ENCODE data around the gene SIX1. TPM values are rescaled to one million over a fixed set of nuclear protein-coding genes. Genes with fewer than 3 reads are reported as not detected.

Gene SIX1
- total RNA-seq, result not detected

DNA sequence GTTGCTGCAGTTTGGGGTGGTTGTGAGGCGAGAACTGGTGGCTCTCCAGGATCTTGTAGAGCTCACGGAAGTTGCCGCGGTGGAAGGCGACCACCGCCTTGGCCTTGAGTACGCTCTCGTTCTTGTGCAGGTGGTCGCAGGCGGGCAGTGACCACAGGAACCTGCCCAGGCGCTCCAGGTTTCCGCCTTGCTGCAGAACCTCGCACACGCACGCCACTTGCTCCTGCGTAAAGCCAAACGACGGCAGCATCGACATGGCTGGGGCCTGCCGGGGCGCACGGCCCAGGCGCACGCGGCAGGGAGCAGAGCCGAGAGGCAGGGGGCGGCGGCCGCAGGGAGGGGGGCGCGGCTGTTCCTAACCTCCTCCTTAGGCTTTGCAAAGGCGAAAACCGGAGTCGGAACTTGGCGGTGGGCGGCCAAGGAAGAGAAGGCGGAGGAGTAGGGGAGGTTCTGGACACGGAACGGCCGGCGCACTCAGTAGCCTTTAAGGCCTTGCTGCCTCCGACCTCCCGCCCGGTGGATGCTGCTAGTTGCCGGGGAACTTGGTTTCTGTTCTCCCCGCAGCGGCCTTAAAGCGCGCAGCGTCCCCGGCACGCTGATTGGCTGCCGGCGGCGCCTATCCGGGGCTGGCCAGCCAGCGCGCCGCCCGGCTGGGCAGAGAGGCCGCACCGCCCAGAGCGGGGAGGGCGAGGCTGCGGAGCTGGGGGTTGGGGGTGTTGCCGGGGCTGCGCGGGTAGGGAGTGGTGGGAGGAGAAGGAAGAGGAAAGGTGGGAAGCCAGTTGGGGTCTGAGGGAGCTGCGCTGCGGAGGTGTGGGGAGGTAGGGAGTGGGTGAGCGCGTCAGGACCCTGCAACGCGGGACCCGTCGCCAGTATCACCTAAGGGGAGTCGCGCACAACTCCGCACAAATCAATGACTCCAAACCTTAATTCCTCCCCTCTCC is at the start of gene SIX1:
Gene SIX1 (minus strand): TSS at position 544 of the 941 bp plus-strand sequence. CDS start 288 bp downstream, at position 256.
- no peak for DNase-seq (ENCODE audit: low spot score)

DNA sequence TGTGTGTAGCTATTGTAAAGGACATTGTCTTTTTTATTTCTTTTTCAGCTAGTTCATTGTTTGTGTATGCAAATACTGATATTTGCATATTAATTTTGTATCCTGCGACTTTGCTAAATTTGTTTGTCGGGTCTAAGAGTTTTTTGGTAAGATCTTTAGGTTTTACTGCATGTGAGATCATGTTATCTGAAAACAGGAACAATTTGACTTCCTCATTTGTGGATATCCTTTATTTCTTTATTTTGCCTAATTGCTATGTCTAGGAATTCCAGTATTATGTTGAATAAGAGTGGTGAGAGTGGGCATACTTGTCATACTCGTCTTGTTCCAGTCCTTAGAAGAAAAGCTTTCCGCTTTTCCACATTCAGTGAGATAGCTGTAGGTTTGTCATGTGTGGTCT is 46.0 kb upstream of the SIX1 start:
- DNase-seq (ENCODE audit: low spot score), result no peak

DNA sequence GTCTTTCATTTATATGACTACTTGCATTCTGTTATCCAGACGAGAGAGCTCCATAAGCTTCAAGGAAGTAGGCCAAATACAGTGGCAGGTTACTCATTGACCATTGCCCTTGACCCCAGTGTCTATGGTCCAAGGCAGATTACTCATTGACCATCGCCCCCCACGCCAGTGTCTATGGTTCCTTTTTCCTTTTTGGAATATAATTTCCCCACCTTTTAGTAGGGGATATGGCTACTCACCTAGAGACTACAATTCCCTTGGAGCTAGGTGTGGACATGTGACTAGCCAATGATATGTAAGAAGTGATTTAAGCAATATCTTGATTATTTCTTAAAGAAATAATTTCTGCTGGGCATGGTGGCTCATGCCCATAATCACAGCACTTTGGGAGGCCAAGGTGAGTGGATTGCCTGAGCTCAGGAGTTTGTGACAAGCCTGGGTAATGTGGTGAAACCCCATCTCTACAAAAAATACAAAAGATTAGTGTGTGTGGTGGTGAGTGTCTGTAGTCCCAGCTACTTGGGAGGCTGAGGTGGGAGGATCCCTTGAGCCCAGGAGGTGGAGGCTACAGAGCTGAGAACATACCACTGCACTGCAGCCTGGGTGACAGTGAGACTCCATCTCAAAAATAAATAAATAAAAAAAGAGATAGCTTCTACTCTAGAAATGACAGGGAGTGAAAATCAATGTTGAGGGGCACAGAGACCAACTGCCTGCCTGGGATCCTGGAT is 42.3 kb upstream of the SIX1 start:
- no peak for DNase-seq (ENCODE audit: low spot score)

DNA sequence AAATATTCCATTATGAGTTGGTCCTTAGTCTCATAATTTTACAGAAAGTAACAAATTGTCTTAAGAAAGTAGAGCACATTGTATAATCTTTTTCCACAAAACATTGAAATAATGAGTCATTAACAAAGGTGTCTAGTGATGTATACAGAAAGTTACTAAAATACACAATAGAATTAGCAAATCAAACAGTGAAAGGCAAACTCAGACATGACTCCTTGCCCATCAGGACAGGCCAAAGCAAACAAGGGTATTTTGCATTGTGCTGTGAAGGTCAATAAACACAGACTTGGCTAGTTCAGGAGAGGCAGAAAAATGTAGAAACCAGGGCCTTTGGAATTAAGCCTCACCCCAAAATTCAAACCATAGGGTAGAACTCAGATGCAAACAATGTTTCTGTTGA is 37.6 kb upstream of the SIX1 start:
- no peak for DNase-seq (ENCODE audit: low spot score)

DNA sequence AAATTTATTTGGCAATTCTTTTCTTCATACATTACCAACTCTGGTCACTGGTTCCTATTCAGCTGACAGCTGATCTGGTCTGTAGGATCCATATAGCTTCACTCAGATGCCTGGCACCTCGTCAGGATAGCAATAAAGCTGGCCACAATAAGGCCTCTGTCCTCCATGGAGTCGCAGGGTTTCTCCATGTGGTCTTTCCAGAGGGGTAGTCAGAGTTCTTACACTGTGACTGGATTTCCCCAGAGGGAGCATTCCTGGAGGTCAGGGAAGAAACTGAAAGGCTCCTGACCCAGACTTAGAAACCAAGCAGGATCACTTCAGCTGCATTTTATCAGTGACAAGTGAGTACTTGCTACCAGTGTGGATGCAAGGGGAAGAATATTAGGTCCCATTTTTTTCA is 34.9 kb upstream of the SIX1 start:
- no peak for DNase-seq (ENCODE audit: low spot score)

DNA sequence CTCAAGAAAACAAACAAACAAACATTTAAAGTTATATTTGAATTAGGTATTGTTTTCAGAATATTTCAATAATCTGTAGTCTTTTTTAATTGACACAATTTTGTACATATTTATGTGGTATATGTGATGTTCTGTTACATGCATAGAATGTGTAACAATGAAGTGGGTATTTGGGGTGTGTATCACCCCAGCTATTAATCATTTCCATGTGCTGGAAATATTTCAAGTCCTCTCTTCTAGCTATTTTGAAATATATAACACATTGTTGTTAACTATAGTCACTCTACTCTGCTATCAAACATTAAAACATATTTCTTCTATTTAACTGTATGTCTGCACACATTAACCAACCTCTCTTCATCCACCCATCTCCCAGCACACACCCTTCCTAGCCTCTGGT is 32.0 kb upstream of the SIX1 start:
- DNase-seq (ENCODE audit: low spot score), result no peak

DNA sequence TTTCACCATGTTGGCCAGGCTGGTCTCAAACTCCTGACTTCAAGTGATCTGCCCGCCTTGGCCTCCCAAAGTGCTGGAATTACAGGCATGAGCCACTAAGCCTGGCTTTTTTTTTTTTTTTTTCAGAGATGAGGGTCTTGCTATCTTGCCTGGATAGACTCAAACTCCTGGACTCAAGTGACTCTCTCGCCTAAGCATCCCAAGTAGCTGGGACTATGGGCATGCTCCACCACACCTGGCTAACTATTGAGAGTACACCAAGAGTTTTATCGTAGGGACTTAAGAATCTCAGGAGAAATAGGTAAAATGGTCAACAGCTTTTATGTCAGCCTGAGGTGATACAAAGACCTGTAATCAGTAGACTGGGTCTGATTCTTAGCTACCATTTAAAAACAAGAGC is 31.2 kb upstream of the SIX1 start:
- DNase-seq (ENCODE audit: low spot score), result no peak

DNA sequence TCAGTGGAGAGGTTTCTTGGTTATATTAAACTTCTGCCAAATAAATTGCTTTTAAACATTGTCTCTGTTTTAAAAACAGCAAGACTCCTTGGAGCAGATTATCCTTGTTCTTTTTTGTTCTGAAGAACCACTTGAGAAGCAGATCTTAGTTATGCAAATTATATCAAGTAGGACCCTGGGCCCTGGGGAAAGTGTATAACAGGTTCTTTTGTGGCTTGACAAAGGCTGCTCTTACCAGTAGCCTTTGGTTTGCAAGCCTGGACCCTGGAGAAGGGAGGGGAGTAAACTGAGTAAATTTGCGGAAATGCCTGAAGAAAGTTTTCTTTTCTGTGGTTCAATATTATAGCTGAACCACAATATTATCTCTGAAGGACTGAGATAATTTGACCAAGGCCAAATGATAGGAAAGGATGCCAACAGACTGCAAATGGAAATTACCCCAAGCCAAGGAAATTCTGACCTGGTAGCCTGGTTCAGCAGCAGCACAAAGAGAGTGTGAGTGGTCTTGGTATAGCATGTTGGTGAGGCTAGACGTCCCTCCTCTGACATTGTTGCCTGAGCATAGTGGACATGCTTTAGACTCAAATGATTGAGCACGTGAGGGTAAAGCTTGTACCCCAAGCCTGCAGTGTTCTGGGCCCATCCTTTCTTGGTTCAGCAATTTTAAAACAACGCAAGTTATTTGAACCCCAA is 30.4 kb upstream of the SIX1 start:
- no peak for DNase-seq (ENCODE audit: low spot score)

DNA sequence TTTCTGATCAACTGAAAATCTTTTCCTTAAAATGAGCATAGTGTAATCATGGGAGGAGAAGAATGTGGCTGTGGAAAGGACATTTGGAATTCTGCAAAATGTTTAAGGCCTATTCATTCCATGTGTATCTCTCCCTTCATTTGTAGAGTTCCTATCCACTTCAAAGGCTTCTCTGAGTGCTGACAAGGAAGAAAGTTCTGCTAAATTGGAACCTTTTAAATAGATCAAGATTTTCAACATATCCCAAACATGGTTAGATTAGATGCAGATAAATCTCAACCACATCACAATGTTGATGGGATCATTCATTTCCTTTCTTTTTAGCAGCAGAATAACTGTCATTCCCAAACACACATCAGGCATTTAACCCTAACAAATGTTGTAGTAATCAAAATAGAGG is 28.4 kb upstream of the SIX1 start:
- no peak for DNase-seq (ENCODE audit: low spot score)

DNA sequence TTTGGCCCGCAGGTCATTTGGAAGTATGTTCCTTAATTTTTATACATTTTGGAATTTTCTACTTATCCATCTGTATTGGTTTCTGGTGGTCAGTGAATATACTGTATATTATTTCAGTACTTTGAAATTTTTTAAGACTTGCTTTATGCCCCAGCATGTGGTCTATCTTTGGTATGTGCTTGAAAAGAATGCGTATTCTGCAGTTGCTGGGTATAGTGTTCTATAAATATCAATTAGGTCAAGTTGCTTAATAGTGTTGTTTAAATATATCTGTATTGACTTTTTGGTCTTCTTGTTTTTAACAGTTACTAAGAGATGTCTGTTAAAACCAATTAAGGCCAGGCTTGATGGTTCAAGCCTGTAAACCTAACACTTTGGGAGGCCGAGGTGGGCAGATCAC is 21.7 kb upstream of the SIX1 start:
- DNase-seq (ENCODE audit: low spot score), result no peak

DNA sequence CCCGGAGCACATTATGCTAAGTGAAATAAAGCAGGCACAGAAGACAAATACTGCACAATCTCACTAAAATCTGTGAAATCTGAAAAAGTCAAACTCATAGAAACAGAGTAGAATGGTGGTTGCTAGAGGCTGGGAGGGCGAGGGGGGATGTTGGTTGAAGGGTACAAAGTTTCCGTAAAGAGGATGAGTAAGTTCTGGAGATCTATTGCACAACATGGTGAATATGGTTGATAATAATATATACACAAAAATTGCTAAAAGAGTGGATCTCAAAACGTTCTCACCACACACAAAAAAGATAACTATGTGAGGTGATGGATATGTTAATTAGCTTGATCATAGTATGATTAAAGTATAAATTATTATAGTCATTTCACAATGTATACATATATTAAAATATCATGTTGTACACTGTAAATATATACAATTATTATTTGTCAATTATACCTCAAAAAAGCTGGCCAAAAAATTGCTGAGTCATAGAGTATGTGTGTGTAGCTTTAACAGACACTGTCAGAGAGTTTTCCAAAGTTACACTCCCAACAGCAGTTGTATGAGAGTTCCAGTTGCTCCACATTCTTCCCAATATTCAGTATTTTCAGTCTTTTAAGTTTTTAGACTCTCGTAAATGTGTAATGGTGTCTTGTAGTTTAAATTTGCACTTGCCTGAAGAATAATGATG is 19.3 kb upstream of the SIX1 start:
- no peak for DNase-seq (ENCODE audit: low spot score)

DNA sequence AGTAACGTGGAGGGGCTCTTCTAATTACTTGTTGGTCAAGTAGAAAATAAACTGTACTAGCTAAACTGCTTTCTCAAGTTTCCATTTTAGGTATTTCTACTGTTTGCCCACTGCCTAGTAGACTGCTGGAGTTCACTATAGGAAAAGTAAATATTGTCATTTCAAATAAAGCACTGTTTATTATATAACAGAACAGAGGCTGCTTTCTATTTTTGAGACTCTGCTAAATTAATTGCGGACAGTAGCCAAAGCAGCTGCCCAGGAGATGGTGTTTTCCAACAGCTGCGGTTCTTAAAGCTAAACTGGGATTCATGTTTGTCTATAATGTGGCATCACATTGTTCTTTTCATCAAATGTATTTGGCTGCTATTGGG is 15.9 kb upstream of the SIX1 start:
- DNase-seq (ENCODE audit: low spot score), result no peak

DNA sequence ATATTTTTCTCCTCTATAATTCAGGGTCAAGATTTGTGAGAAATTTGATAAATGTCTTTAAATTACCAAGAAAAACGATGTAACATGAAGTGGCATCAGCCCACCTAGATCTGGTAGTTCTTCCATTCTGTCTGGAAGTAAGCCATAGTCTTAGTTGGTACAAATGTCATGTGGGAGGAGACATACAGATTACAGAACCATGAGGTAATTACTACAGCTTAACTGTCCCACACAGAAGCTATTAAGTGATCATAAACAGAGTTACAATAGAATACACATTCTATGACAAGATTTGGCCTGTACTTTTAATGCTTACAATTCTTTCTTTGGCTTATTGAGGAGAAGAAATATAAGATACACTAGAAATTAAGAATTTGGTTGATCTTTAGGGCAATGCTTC is 13.7 kb upstream of the SIX1 start:
- DNase-seq (ENCODE audit: low spot score), result no peak

DNA sequence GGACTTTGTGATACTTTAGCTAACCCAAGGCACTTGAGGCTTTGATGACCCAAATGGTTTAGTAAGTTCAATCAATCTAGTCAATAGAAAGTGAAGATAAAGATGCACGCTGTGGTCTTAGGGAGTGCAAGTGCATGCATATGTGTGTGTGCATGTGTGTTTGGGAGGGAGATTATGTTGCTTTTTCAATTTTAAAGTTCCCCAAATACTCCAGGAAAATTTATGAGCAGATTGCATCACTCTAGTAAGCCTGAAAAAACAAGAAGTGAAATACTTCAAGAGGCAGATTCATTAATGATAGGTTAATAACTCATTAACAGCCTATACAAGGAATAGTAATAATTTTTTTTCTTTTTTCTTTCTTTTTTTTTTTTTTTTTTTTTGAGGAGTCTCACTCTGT is 12.4 kb upstream of the SIX1 start:
- no peak for DNase-seq (ENCODE audit: low spot score)

DNA sequence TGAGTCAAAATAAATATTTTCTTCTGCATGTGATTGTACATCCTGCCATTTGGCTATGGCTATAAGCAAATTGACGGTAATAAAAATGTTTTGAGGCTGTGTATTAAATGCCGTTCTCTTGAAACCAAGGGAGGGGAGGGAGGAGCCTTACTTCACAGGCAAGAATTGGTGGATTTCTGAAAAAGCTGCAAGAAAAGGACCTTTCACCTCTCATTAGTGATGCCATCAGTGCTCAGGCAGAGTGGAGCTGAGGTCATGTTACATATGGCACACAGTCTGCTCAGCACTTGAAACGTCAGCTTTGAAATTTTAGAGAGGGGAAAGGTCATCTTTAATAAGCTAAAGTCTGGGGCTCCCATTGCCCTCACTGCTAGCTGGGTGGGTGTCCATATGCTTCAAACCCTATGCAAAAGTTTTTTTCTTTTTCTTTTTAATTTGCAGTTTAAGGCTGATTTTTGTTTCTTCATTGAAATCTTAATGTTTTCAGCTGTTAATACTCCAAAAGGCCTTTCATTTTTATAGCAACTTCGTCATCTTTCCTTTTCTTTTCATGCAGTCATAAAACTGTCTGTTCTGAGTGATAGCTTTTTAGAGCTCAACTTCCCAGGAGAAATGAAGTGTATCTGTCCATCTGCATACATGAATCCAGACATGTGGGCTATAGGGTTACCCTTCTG is 9.8 kb upstream of the SIX1 start:
- DNase-seq (ENCODE audit: low spot score), result no peak

DNA sequence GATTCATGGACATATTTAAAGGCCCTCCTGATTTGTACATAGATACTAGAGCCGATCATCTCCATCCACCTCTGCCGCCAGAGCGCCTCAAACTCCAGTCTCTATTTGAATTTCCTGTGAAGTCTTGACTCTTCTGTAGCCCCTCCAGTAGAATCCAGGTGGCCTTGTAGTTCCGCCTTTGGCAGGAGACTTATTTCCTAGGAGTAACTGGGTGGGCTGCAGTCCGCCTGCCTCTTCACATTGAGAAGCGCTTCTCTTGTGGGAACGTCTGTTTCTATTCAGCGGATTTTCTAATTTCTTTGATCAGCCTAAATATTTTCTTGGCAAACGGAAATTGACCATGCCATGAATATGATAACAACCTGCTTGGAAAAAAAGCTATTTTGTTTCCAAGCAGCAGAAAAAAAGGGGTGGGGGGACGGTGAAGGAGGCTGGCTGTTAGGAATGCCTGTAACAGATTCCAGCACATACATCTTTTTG is 9.0 kb upstream of the SIX1 start:
- no peak for DNase-seq (ENCODE audit: low spot score)

DNA sequence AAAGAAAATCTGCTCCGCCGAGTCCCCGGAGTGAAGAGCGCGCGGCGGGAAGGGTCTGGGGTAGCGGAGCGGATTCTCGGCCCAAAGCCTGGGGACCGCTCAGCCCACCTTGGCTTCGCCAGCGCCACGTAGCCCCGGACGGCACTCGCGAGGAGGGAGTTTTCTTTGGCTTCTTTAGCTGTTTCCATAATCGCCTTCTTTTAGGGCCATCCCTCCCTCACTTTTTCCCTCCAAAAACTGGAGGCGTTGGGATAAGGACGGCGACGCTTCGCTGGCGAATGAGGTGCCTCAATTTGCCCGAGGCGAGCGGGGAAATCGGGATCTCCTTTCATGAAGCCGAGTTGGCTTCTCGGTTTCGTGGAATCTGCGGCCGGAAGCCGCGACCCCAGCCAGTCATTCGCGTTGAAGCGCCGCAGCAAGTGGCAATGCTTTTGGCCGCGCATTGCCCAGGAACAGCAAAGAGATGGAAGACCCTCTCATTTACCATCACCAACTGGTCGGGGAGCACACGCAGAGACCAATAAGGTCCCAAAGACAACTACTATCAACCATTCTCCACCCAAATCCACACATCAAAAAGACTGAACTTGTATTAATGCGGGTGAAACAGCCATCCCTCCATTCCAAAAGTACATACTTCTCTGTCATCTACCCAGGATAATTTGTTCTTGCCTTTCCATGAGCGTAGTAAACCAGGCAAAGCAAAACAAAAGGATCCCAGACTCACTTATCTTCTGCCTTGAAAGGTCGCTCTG is 8.4 kb upstream of the SIX1 start:
- no peak for DNase-seq (ENCODE audit: low spot score)

DNA sequence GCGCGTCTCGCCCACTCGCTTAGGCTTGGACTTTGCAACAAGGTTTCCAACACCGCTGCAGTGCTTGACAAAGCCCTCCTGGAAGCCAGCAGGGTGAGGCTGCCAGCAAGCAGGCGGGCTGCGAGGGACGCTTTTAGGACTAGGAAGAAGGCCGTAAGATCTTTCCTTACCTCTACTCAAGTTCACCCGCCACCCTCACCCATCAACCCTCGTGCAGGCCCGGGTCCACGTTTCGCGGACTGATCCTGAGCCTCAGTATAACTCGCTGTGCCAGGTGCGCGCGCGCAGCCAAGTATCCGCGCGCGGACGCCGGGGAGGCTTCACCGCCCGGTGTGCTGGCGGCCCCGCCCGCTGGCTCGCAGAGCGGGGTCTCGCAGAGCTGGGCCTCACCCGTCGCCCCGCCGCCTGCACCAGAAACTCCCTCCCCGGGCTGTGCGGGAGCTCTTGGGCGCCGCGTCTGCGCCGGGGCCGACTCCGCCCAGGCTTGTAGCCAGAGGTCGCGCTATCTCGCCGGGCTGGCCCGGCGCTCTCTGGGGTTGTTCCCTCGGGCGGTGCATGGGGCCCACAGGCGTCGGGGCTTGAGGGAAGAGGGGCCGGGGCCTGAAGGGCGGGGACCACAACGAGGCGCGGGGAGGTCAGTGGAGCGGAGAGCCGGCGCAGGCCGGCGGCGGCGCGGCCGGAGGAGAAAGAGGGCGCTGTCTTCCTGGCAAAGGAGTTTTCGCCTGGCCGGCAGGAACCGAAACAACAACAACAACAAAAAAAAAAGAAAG is 7.6 kb upstream of the SIX1 start:
- DNase-seq (ENCODE audit: low spot score), result no peak

DNA sequence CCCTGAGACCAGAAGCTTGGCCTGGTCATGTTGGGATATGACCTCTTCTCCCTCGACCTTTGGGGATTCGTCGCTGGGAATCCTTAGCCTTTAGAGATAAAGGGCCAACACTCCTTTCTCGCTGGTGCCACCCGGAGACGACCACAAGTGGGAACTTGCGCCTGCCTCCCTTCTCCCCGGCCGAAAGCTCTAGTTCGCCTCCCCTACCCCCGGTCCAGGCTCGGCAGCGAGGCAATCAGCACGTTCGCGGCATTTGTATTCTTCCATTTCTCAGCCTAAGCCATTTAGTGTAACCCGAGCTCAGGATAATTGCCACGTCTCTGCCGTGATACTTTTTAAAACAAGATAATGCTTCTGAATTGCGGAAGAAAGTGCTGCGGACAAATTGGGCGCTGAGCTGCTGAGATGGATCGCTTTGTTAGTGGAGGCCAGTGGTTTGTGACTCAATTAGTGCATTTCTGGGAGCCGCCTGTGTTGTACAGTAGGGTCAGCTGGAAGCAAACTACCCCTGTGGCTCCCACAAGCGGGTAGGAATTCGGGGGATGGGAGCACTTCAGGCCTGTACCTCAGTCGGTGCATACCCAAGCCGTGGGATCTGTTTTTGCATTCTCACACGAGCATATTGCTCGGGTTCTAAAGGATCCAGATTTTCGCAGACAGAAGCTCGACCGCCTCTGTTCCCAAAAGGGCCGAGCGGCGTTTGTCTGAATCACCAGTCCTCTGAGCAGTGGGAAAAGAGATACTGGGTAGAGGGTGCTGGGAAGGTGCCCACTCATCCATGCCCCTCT is 6.8 kb upstream of the SIX1 start:
- DNase-seq (ENCODE audit: low spot score), result no peak
